ENCODE measurements around the gene NEO1.
"Not testable (repeated sequence)": the region's sequence is repeated elsewhere in the genome, so short reads cannot be mapped to it uniquely, and the experiment has no call there.

The NEO1 gene

GRCh38 chr15:73258271-73259108, 206.2 kb downstream of the NEO1 start:
- DNase-seq (ENCODE audit: low read depth, low spot score): no peak

DNA sequence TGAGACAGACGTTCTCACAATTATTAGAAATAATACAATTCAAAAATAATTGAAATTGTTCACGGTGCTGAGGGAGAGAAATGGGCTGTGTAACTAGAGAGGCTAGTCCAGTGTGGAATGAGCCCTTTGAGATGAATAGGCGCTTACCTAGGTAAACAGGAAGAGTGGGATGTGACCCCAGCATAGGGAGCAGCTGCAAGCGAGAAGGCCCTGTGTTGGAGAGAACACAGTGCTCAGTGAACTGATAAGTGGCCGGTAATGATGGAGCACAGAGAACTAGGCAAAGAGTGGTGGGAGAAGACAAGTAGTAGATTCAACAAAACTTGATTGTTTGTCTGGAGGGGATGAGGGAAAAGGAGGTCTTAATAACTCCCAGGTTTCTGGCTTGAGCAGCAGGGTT, 212.6 kb downstream of the NEO1 start:
- no peak for DNase-seq (ENCODE audit: low read depth, low spot score)

DNA sequence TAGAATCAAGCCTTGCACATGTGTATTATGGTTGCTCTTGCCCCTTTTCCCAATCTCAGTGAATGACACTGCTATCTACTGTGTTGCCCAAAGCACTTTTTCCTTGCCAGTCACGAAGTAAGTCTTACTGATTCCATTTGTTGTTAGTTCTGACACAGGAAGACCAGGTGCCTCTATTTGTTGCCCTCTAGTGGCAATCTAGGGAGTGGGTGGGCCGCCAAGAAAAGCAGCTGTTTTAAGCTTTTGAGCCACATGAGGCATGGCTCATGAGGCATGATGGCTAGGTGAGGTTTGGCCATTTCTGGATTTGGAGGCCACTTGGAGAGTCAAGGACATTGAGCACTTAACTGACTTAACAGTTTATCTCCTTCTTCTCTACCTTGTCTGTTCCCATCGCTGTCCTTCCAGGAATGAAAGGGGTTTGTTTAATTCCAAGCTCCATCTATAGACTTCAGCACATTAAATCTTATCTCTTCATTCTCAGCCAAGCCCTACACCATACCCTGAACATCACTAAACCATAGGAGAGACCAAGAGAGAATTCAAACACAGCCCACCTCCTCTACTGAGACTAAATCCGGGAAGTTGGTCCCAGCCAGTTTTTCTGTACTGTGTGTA, 213.4 kb downstream of the NEO1 start:
- peak; percentile 7 for DNase-seq (ENCODE audit: low read depth, low spot score)

GRCh38 chr15:73268457-73268856, 216.2 kb downstream of the NEO1 start:
- DNase-seq (ENCODE audit: low read depth, low spot score): no peak

- no peak for DNase-seq (ENCODE audit: low read depth, low spot score)
Observed at GRCh38 chr15:73270366-73271097, 218.3 kb downstream of the NEO1 start.

DNA sequence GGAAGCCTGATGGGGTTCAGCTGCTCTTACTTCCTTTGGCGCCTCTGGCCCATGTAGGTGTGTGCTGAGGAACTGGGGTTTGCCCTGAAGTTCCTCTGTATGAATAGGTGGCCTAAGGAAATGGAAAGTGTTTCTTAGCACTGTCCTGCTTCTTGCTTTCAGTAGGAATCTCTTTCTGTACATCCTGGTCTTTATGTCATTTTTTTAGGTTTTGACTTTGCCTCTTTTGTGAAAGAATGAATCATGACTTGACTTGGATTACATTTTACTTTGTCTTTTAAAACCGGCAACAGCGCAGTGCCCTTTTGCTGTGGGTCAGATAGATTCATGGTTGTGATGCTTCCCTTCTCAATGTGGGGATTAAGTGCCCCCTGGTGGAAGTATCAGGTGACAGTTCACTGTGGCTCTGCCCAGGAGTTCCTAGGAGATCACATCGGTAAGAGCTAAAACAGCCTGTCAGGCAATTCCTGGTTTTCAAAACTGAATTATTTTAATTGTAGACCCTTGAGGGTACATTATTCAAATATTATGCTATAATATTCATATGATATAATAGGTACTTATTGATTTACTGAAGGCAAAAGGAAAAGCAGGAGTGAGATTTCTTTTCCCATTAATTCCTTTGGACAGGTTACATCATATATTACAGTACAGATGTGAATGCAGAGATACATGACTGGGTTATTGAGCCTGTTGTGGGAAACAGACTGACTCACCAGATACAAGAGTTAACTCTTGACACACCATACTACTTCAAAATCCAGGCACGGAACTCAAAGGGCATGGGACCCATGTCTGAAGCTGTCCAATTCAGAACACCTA, 221.1 kb downstream of the NEO1 start:
- no peak for DNase-seq (ENCODE audit: low read depth, low spot score)

GRCh38 chr15:73275862-73276261, 223.6 kb downstream of the NEO1 start:
- no peak for DNase-seq (ENCODE audit: low read depth, low spot score)

- no peak for DNase-seq (ENCODE audit: low read depth, low spot score)
Observed at GRCh38 chr15:73282567-73283365, 230.5 kb downstream of the NEO1 start.

DNA sequence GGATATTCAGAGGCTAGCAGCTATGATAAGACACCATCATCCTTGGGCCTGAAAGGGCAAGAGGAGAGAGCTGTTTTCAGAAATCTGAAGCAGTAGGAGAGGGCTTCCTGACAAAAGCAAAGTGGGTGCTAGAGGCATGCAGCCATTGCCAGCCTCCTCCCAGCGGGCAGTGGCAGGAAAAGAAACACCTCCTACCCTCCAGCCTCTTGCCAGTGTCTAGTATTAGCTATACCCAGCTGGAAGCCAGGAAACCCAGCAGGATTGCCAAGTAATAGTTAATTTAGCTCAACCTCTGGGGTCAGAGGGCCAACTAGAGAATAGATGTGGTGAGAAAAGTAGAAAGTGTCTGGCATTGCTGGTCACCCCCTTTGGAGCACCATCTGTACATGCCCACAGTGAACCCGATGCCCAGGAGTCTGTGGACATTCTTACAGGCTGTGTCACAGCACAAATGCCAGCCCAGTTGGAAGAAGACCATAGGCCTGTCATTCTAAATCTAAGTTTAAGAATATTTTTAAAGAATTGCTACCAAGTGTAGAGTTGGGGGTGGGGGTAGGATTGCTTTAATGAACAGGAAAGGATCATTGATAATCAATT, 231.2 kb downstream of the NEO1 start:
- DNase-seq (ENCODE audit: low read depth, low spot score): no peak

GRCh38 chr15:73284090-73284716, 231.9 kb downstream of the NEO1 start:
- no peak for DNase-seq (ENCODE audit: low read depth, low spot score)

GRCh38 chr15:73286311-73286710, 234.0 kb downstream of the NEO1 start:
- DNase-seq (ENCODE audit: low read depth, low spot score): no peak

DNA sequence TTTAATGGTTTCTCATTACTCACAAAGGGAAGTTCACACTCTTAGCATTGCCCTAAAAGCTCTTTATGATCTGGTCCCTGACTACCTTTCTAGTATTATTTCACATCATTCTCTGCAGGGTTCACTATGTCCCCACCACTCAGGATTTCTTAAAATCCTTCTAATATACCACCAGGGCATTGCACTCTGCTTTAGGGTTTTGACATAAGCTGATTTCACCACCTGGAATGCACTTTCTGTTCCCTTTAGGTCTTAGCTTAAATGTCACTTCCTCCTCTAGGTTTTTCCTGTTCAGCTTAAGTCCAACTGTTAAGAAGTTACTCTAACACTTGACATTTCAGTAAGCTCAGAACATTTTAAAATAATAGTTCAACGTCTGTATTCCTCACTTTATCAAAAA, 234.8 kb downstream of the NEO1 start:
- no peak for DNase-seq (ENCODE audit: low read depth, low spot score)

DNA sequence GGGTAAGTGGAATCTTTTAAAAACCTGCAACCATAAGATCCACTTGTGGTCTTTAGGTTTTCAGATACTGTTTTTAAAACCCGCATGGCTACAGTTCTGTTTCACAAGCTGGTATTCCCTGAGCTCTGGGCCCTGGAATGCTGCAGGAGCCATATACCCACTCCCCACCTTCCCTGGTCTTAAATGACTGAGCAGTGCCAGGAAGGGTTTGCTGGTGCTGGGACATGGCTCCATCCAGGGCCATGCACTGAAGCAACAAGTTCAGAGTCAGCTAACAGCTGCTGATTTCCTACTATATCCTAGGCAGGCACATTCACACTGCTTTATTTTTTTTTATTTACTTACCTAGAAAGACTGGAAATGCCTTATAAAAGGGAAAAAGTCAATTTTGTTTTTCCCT, 239.2 kb downstream of the NEO1 start:
- DNase-seq (ENCODE audit: low read depth, low spot score): no peak

- DNase-seq (ENCODE audit: low read depth, low spot score): no peak
Observed at GRCh38 chr15:73293773-73294172, 241.5 kb downstream of the NEO1 start.

GRCh38 chr15:73295630-73296286, 243.5 kb downstream of the NEO1 start:
- DNase-seq (ENCODE audit: low read depth, low spot score): no peak

DNA sequence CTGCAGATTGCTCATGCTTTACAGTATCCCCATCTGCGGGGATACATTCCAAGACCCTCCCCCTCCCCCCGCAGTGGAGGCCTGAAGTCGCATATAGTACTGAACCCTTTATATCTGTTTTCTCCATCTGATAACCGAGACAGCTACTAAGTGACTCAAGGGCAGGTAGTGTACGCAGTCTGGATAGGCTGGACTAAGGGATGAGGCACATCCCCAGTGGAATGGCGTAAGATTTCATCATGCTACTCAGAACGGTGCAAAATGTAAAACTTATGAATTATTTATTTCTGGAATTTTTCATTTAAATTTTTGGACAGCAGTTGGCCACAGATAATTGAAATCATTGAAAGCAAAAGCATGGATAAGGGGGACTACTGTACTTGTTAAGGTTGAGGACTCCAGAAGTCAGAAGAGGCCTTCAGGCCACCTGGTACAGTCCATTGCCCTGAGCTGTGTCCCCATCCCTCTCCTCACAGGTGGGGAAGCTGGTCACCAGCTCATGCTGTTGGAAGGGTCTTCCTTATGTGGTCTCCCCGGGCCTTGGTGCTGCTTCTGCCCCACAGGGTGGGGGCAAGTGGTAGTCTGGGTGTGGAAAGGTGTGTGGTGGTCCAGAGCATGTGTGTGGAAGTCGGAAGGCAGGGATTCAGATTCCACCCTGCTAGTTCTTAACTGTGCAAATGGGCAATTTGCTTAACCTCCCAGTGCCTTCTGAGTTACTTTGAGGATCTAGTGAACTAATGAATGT, 244.5 kb downstream of the NEO1 start:
- DNase-seq (ENCODE audit: low read depth, low spot score): no peak

- DNase-seq (ENCODE audit: low read depth, low spot score): no peak
Observed at GRCh38 chr15:73298522-73299245, 246.4 kb downstream of the NEO1 start.

DNA sequence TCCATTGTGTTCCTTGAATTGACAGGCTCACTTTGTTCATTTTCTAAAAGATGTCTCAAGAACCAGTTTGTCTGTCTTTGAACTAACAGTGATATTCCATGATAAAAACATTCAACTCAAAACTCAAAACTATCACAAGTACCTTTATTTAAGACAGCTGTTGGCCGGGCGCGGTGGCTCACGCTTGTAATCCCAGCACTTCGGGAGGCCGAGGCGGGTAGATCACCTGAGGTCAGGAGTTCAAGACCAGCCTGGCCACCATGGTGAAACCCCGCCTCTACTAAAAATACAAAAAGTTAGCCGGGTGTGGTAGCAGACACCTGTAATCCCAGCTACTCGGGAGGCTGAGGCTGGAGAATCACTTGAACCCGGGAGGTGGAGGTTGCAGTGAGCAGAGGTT, 248.0 kb downstream of the NEO1 start:
- not testable (repeated sequence) for DNase-seq (ENCODE audit: low read depth, low spot score)

Data from activated CD4-positive, CD25-positive, alpha-beta regulatory T cell treated with anti-CD3 and anti-CD28 coated beads, Interleukin-2, amount 50 U/mL, for 16 hours (primary cell).